HG02938 (cell line): ENCODE results near the gene ARHGAP32.
"Not testable (repeated sequence)": the region's sequence is repeated elsewhere in the genome, so short reads cannot be mapped to it uniquely, and the experiment has no call there.

Experiments
- ATAC-seq: cut with Tn5 transposase; IDR thresholded peaks from one replicate; pipeline ENCODE4 v1.9.1; 2021; ENCODE audit warnings: mild to moderate bottlenecking, moderate library complexity; ENCODE audit not compliant: unreplicated experiment

The ARHGAP32 gene

GRCh38 chr11:128937480-128937879, 254.6 kb downstream of the ARHGAP32 start:
- no peak for ATAC-seq

DNA sequence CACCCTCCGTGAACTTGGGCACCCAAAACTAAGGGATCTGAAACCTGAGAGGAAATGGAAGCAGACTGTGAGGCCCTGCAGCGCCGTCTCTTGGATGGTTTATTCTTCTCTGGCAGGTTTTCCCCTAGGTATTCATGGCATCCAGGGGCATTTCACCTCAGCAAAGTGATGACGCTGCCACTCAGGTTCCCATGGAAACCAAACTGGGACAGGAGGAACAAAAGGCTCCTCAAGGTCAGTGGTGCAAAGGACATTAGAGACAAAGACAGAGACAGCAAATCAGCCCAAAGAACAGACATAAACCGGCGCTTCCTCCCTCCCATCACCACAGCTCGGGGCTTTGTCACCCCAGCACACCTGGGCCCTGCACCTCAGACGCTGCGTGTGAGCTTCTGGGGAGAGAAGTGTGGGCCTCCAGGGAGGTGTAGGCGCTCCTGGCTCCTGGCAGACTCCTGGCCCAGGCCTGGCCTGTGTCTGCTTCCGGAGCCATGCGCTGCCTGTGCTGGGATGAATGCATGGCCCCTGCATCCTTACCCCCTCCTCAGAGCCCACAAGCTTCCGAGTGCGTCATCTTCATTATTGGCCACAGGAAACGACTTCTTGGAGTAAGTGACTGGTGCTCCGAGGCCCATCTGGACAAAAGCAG, 255.4 kb downstream of the ARHGAP32 start:
- no peak for ATAC-seq

- no peak for ATAC-seq
Observed at GRCh38 chr11:128934926-128935325, 257.2 kb downstream of the ARHGAP32 start.

- ATAC-seq = no peak
Observed at GRCh38 chr11:128934351-128934750, 257.8 kb downstream of the ARHGAP32 start.

DNA sequence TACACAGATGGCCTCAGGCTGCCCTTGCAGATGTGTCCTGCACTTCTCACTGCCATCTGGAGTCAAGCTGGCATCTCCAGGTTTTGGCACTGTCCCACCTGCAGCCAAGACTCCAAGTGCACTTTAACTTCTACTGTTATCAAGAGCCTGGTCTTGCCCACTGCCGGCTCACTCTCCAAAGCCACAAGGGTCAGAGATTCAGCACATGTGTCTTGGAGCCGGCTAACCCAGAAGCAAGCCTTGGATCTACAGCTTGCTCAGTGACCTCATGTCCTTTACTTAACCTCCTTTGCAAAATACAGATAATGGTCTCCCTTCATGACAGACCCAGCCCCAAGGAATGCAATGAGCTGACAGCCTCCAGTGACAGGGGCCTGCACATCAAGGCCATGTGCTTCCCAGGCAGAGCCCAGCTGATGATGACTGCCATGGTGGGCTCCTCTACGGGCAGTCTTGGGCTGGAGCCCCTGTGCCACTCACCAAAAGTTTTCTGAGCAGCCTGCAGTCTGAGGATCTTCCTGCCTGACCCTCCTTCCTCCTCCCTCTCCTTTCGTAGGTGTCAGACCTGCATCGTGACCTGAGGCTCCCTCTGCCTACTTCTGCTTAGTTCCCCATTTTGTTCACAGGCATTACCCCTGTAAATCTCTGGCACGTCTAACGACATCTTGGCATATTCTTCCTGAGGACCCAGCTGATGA, 258.5 kb downstream of the ARHGAP32 start:
- no peak for ATAC-seq

DNA sequence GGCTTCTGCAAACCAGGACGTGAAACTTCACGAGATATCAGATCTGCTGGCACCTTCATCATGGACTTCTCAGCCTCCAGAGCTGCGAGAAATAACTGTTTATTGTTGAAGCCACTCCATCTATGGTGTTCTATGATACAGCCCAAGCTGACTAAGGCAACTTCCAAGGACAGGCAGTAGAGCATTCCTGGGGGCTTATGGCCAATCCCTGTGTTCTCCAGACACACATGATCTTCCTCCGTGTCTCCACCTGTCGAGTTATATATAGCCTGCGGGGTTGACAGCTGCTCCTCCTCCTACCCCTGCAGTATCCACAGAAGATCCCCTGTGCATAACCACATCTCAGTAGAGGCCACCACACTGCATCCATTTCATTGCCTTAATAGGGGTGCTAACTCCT, 260.5 kb downstream of the ARHGAP32 start:
- no peak for ATAC-seq

GRCh38 chr11:128931066-128931465, 261.1 kb downstream of the ARHGAP32 start:
- no peak for ATAC-seq

DNA sequence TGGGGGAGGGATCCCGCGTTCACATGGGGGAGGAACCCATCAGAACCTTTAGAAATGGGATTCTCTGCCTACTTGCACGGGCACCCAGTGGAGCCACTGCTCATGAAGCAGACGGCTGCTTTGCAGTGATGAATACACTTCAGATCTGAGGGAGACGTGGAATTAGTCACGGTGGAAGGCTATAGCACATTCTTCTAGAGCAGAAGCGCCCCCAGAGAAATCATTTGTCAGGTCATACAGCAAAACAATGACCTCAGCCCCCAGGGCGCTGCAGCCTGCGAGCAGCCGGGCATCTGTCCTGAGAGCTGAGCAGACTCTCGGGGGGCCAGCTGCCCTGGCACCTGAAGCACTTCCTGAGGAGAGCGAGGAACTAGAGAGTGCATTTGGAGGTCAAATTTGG, 262.1 kb downstream of the ARHGAP32 start:
- ATAC-seq = no peak

DNA sequence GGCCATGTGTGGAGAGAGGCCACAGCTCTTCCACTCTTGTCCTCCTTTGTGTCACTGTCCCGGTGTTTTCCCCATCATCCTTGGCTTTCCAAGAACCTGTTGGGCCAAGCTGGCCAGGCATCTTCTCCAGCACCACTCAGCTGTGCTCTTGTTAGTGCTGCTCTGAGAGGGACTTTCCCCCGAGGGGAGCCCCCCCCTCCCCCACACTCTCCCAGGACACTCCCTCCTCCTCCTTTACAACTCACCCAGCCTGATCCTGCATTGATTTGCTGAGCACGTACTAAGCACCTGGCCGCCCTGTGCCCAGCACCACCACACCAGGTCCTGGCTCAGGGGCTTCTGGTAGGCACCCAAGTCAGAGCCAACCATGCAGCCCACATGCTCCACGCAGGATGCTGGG, 262.7 kb downstream of the ARHGAP32 start:
- ATAC-seq = no peak

GRCh38 chr11:128928400-128928799, 263.7 kb downstream of the ARHGAP32 start:
- peak; percentile 98 for ATAC-seq

GRCh38 chr11:128927683-128928336, 264.3 kb downstream of the ARHGAP32 start:
- no peak for ATAC-seq

- no peak for ATAC-seq
Observed at GRCh38 chr11:128927108-128927461, 265.0 kb downstream of the ARHGAP32 start.

DNA sequence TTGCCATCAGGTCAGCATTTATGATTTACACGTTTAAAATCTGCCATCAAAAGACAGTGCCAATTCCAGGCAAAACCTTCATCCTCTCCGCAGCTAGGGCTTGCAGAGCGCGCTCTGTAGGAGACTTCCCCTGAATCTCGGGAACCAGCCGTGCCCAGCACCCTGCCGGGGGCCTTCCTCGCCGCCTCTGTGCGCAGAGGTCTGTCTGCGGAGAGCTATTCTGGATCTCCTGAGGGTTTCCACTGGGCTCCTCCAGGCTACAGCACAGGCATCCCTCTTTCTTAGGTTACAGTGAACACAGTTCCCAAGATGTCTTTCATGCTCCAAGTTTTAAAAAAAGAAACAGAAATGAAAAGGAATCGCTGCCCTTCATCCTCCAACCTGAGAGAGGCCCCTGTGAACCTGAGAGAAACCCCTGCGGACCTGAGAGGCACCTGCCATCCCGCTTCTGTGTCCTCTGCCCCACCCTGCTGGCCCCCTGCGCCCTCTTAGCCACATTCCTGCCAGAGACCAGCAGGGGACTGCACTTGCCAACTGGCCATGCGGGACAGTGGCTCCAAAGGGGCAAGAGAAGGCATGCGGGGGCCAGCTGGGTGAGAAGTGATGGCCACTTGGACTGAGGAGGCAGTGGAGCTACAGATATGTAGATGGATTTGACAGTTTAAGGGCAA, 265.6 kb downstream of the ARHGAP32 start:
- no peak for ATAC-seq

DNA sequence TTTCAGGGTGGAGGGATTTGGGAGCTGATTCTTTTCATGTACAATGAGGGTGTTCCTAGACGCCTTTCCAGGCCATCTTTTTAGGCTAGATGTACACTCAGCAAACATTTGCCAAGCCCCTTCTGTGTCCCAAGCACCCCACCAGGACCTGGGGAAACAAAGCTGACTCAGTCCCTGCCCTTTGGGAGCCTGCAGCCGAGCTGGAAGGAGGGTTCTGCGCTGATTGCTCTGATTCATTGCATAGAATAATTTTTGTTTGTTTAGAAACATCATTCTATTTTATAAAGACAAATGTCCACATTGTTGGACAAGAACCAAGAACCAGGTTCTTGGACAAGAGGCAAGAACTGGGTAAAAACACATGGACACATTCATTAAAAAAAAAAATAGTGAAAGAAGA, 266.1 kb downstream of the ARHGAP32 start:
- no peak for ATAC-seq

DNA sequence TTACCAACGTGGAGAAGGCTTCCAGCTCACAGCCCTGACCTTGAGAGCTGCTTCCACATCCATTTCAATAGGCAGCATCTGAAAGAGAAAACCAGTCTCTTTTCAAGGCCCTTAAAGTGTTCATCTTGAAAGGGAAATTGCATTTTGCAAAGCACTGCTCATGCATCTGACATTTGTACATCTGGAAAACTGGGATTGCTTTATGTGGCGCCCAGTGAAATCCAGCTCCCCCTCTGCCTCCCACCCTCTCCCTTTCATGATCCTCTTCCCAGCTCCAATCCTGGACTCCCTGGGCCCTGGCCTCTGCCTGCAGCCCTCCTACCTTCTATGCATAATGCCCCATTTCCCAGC, 266.9 kb downstream of the ARHGAP32 start:
- ATAC-seq = no peak

DNA sequence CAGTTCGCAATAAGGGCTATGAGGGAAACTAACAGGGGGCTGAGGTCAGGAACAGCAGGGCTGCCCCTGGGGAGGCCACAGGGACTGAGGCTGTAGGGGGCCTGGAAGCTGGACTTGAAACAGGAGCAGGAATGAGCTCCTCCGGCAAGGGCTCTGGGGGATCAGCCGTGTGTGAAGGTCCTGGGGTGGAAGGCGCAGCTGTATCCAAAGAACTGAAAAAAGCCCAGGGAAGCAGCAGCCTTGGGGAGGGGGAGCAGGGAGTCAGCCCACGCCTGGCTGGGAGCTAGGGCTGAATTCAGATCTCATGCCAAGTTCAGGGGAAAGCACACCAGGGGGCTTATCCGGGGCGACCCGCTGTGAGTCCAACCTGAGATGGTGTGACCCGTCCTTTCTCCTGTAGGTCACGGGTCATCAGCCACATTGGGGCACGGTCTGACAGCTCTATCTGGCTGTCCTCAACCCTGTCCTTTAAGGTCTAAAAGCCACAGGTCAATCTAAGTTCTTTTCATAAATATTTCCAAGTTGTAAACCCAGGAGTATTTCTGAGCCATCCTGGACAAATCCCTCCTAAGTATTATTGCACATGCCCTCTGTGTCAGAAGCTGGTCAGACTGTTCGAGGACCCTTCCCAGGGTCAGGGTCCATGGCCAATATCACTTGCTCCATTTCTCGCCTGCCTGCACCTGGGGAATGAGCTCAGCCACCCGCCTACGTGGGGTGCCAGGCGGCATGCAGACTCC, 267.4 kb downstream of the ARHGAP32 start:
- ATAC-seq = no peak

- no peak for ATAC-seq
Observed at GRCh38 chr11:128924104-128924503, 268.0 kb downstream of the ARHGAP32 start.

GRCh38 chr11:128921793-128922192, 270.3 kb downstream of the ARHGAP32 start:
- no peak for ATAC-seq

DNA sequence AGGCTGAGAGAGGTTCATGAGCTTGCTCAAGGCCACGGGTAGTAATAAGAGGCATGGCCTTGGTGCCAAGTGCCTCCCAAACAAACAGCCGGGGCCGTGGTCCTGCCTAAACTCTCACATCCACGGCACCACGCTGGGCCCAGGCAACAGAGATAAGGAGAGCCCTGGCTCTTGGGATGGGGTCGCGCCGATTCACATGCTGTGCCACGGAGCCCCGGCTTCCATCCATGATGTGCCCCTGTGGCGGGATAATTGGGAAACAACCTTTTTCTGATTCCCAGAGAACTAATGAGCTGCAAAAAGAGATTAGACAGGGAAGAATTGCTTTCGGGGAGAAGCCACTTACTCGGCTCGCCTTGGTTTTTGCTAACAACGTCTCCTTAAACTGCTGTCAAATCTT, 271.5 kb downstream of the ARHGAP32 start:
- ATAC-seq = no peak

DNA sequence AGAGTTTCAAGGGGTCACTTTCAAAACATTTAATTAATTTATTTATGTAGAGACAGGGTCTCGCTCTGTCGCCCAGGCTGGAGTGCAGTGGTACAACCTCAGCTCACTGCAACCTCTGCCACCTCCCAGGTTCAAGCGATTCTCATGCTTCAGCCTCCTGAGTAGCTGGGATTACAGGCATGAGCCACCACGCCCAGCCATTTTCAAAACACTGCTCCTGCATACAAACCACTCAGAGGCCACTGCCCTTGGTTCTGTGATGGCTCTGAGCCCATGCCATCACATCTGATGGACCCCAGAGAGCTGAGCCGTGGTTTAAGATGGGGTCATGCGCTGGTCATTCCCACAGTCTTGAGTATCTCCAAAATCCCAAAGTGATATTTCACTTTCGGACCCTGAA, 272.5 kb downstream of the ARHGAP32 start:
- not testable (repeated sequence) for ATAC-seq

DNA sequence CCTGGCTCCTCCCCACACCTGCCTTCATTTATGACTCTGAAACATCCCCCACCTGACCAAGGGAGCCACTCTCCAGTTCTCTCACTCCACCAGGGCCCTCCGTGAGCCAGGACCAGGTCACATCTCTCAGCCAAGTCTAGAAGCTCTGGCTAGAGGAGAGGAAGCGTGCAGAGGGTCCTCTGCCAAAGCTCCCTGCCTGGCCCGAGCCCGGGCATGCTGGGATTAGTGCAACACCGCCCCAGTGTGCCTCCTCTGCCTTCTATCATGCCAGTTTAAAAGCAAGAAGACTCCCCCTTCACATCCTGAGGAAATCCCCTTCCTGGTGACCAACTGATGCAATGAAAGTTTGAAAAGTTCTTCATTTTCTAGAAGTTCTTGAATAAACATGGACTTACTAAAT, 272.9 kb downstream of the ARHGAP32 start:
- no peak for ATAC-seq
